HepG2 (cell line): ENCODE measurements around the gene SH3GLB2. TPM values are rescaled to one million over a fixed set of nuclear protein-coding genes. Genes with fewer than 3 reads are reported as not detected.

Experiments
- ATAC-seq: fragments of 200-7000 bp; cut with Tn5 transposase; 3 replicates; pipeline ENCODE4 v1.9.1; 2020; ENCODE audit warnings: mild to moderate bottlenecking, moderate library complexity
- BruUV-seq: library from RNA; stranded (reverse); fragments of 400-500 nt; replicated peaks from 2 replicates; lab custom pipeline; 2021; lab: Mats Ljungman, UMichigan
- CTCF ChIA-PET: fragments of 300-600 bp; formaldehyde crosslinking; extraction: SDS; loops from one replicate; lab custom pipeline; 2021; ENCODE audit warnings: low total read pairs, inconsistent platforms, low intra/inter-chr PET ratio; lab: Yijun Ruan, JAX
- POLR2A ChIA-PET: fragments of 350-600 bp; sonication (Branson Sonifier 250); formaldehyde crosslinking; loops from one replicate; lab custom pipeline; 2020; ENCODE audit warnings: antibody characterized with exemption, inconsistent platforms; lab: Yijun Ruan, JAX
- DNase-seq: peaks from one replicate; pipeline ENCODE4 v3.0.0-alpha.2; 2015; ENCODE audit warnings: low spot score
- FAIRE-seq: peaks from 3 replicates; lab custom pipeline; 2011; peaks lifted over from hg19 to GRCh38; lab: Jason Lieb, UNC
- H2AFZ ChIP-seq: one replicate; pipeline ENCODE4 v1.6.1; 2011; ENCODE audit warnings: low read length, inconsistent platforms
- H3K27ac ChIP-seq: fragments of 300-600 bp; 3 replicates; pipeline ENCODE4 v1.8.0; 2011; ENCODE audit warnings: mixed run types, mild to moderate bottlenecking, mixed read lengths, low read length, inconsistent platforms; ENCODE audit not compliant: insufficient read depth; ENCODE audit errors: extremely low read length
- H3K27me3 ChIP-seq, 2 experiments: fragments of 200-600 bp in 1 of 2; 2 replicates in 1 of 2; 3 replicates in 1 of 2; pipeline versions ENCODE4 v1.6.0 to v1.8.0; 2011; ENCODE audit warnings: low read length in 2 of 2, mild to moderate bottlenecking in 2 of 2, moderate library complexity in 2 of 2, inconsistent platforms in 1 of 2; ENCODE audit not compliant: insufficient read depth in 2 of 2, control insufficient read depth in 1 of 2
- H3K36me3 ChIP-seq, 2 experiments: fragments of 200-600 bp in 1 of 2; replicated peaks in 1 of 2; 2 replicates in 1 of 2; 3 replicates in 1 of 2; pipeline versions ENCODE4 v1.5.1 to v1.8.0; 2011; ENCODE audit warnings: low read length in 2 of 2, inconsistent platforms in 1 of 2; ENCODE audit not compliant: insufficient read depth in 2 of 2, control insufficient read depth in 1 of 2
- H3K4me1 ChIP-seq: 2 replicates; pipeline ENCODE4 v1.5.1; 2012; ENCODE audit warnings: low read length, inconsistent platforms; ENCODE audit not compliant: insufficient read depth
- H3K4me2 ChIP-seq: 2 replicates; pipeline ENCODE4 v1.6.0; 2011; ENCODE audit warnings: low read depth, low read length, inconsistent platforms
- H3K4me3 ChIP-seq, 3 experiments: fragments of 200-600 bp in 1 of 3; sonication (generic), shearing (Covaris generic) in 1 of 3; replicated peaks in 1 of 3; 2 replicates each; pipeline ENCODE4 v1.5.1; 2011 to 2016; ENCODE audit warnings: low read length in 3 of 3, inconsistent platforms in 2 of 3, low read depth in 2 of 3, mild to moderate bottlenecking in 2 of 3, control low read depth in 1 of 3, mixed read lengths in 1 of 3; ENCODE audit not compliant: insufficient read depth in 1 of 3
- H3K79me2 ChIP-seq: one replicate; pipeline ENCODE4 v1.6.1; 2011; ENCODE audit warnings: low read length, inconsistent platforms; ENCODE audit not compliant: insufficient read depth
- H3K9ac ChIP-seq: 2 replicates; pipeline ENCODE4 v1.6.0; 2011; ENCODE audit warnings: mild to moderate bottlenecking, low read depth, low read length, inconsistent platforms; ENCODE audit not compliant: insufficient read depth
- H3K9me3 ChIP-seq: 2 replicates; pipeline ENCODE4 v1.5.1; 2012; ENCODE audit warnings: mild to moderate bottlenecking, low read length
- H4K20me1 ChIP-seq: 2 replicates; pipeline ENCODE4 v1.6.0; 2011; ENCODE audit warnings: inconsistent platforms, mild to moderate bottlenecking, low read length, moderate library complexity; ENCODE audit not compliant: insufficient read depth
- MAFK ChIP-seq, 2 experiments: IDR thresholded peaks in 1 of 2; conservative IDR thresholded peaks in 1 of 2; 2 replicates each; pipeline ENCODE4 v1.6.1; 2011; ENCODE audit warnings: improper control_type of control experiment in 2 of 2, low read length in 2 of 2
- SAP130 ChIP-seq: IDR thresholded peaks from 2 replicates; pipeline ENCODE4 v1.6.1; 2016; ENCODE audit warnings: low read depth
- TIGD3 ChIP-seq: sonication (generic); formaldehyde crosslinking; IDR thresholded peaks from 2 replicates; pipeline ENCODE4 v1.5.1; 2020; ENCODE audit warnings: mild to moderate bottlenecking, missing genetic modification reagents, borderline replicate concordance
- ZBTB39 ChIP-seq: sonication (generic); formaldehyde crosslinking; IDR thresholded peaks from 2 replicates; pipeline ENCODE4 v1.5.0; 2020; ENCODE audit warnings: missing genetic modification reagents
- ZNF275 ChIP-seq: sonication (generic); formaldehyde crosslinking; IDR thresholded peaks from 2 replicates; pipeline ENCODE4 v1.8.0; 2022; ENCODE audit warnings: missing genetic modification reagents, mild to moderate bottlenecking, inconsistent platforms, borderline replicate concordance
- ZNF276 ChIP-seq: sonication (generic); formaldehyde crosslinking; IDR thresholded peaks from 2 replicates; pipeline ENCODE4 v1.4.0; 2020; ENCODE audit warnings: mild to moderate bottlenecking, low read depth, missing genetic modification reagents
- ZNF879 ChIP-seq: sonication (generic); formaldehyde crosslinking; IDR thresholded peaks from 2 replicates; pipeline ENCODE4 v1.8.1; 2023; ENCODE audit warnings: missing genetic modification reagents
- WGBS: methylation state at CpG from one replicate; pipeline ENCODE4 v1.1.6; 2017; ENCODE audit warnings: low lambda C conversion rate; 5-methylcytosine and 5-hydroxymethylcytosine counted together
- in situ Hi-C: cut with HindIII; loops from 2 replicates; pipeline ENCODE4 v1.10.0; 2017; ENCODE audit warnings: low pct_unique_long_range_greater_than_20kb; ENCODE audit not compliant: extremely low pct_ligation_motif_present
- intact Hi-C: fragments of 100-400 bp; cut with micrococcal nuclease; formaldehyde crosslinking; loops from one replicate; pipeline ENCODE4 v1.10.0; 2022; ENCODE audit not compliant: unreplicated experiment
- polyA plus RNA-seq, 8 experiments: library from polyadenylated mRNA; depleted of rRNA in 3 of 8; stranded (reverse) in 7 of 8; unstranded in 1 of 8; fragments of >200 nt; fragmentation: Illumina TruSeq in 4 of 8; extraction: Trizol in 4 of 8; gene quantifications; 2 replicates each; pipeline versions ENCODE4 v1.2.1 to v1.2.3, GENCODE V29; 2011 to 2016; ENCODE audit warnings: low read depth in 4 of 8, missing spikeins in 1 of 8, mixed read lengths in 1 of 8; ENCODE audit not compliant: insufficient read depth in 1 of 8
- total RNA-seq, 5 experiments: library from RNA; depleted of rRNA; stranded (reverse); fragments of >200 nt; fragmentation: Illumina TruSeq; extraction: Trizol; gene quantifications; 2 replicates each; pipeline ENCODE4 v1.2.3, GENCODE V29; 2016; ENCODE audit warnings: low read depth in 1 of 5

The SH3GLB2 gene
- total and polyA plus RNA-seq, 2 of the 13 experiments (the other 11 are each of a cell fraction or from before 2014, with no cell fraction given): 24.0 to 40.6 TPM

- TF ChIP-seq ZNF276 (CRISPR knock-in tag) (no peak), TIGD3 (CRISPR knock-in tag) (no peak), ZNF275 (no peak), MAFK (conservative IDR thresholded peaks at IDR 0.05 in 1 of 2, IDR thresholded peaks at IDR 0.05 in 1 of 2; ENCODE audit: low read length in 2 of 2) (no peak), ZNF879 (CRISPR knock-in tag) (no peak), SAP130 (no peak)
These were observed 28.4 kb downstream of the SH3GLB2 start (continued) for GRCh38 chr9:128999581-129000206.

- no peak overlapping the region for H2AFZ ChIP-seq
- no peak overlapping the region for H3K27ac ChIP-seq
- no peaks in the 10 kb centered on the region for H3K9me3 ChIP-seq
- FAIRE-seq (no peak), ATAC-seq (no peak), DNase-seq (no peak)
- WGBS: 100% methylated on average over 2 of the region's 6 CpGs
- no peaks in the 10 kb centered on the region for H3K27me3 ChIP-seq
- in situ Hi-C loops (no loop called here), intact Hi-C loops (no loop called here)
- no peak for TF ChIP-seq ZBTB39 (CRISPR knock-in tag)
- no peaks in the 10 kb centered on the region for H4K20me1 ChIP-seq
- CTCF ChIA-PET: no interaction called here
- H3K4me3 ChIP-seq: no peak overlapping the region
- H3K36me3 ChIP-seq: peaks cover 51 to 91% of the 10 kb centered on the region in 2 experiments
- H3K79me2 ChIP-seq: no peaks in the 10 kb centered on the region
- H3K4me1 ChIP-seq: no peaks in the 10 kb centered on the region
- no peak overlapping the region for H3K9ac ChIP-seq
- H3K4me2 ChIP-seq: no peak overlapping the region
- POLR2A ChIA-PET: no interaction called here
- no TSS peak for BruUV-seq
These were observed 29.7 kb downstream of the SH3GLB2 start for GRCh38 chr9:128998462-128998861.
